ENCODE results near the gene COPS4.

COPS4 gene

GRCh38 chr4:83121246-83121645, 86.3 kb downstream of the COPS4 start:
- no peak for DNase-seq (ENCODE audit: low read depth in 2 of 2)

- no peak for DNase-seq (ENCODE audit: low read depth in 2 of 2)
Measured at GRCh38 chr4:83124111-83124780, 89.3 kb downstream of the COPS4 start.

All from activated CD4-positive, alpha-beta T cell treated with anti-CD3 and anti-CD28 coated beads for 24 hours (primary cell).